PFSK-1 (cell line): ENCODE data around the gene ABCC1.

Experiments used
- REST ChIP-seq, 2 experiments: IDR thresholded peaks; 2 replicates each; pipeline versions ENCODE4 v1.6.1 to v1.8.0; 2011 to 2012; ENCODE audit warnings: low read depth in 2 of 2, low read length in 2 of 2, control low read depth in 1 of 2, inconsistent platforms in 1 of 2, mild to moderate bottlenecking in 1 of 2, moderate library complexity in 1 of 2; ENCODE audit not compliant: insufficient read depth in 1 of 2
- SIN3A ChIP-seq: IDR thresholded peaks from 2 replicates; pipeline ENCODE4 v1.6.1; 2012; ENCODE audit warnings: mild to moderate bottlenecking, low read length, moderate library complexity, borderline replicate concordance; ENCODE audit not compliant: insufficient read depth

DNA sequence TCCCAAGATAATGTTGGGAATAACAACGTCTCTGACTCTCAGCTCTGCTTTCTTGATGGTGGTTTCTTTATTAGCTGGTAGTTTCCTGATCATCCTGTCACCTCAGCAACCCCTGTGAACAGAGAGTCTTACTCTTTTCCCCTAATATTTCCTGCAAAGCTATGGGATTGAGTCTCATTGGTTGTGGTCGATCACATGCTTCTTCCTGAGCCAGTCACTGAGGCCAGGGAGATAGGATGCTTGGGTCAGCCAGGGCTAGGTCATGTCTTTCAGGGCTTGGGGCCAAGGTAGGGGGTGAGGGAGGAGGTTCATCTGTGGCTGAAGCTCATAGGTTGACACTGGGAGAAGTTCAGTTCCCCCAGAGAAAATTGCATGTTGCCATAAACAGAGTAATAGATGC, 114.3 kb downstream of the ABCC1 start:
- TF ChIP-seq REST (IDR thresholded peaks at IDR 0.05; ENCODE audit: insufficient read depth in 1 of 2, low read depth in 2 of 2, low read length in 2 of 2) (no peak), SIN3A (no peak)
